ENCODE data around the gene MOB3B. TPM values are rescaled to one million over a fixed set of nuclear protein-coding genes. Genes with fewer than 3 reads are reported as not detected.

The MOB3B gene
- total and polyA plus RNA-seq, 10 of the 15 experiments (the other 5 are each of a cell fraction or from before 2014, with no cell fraction given): 0.44 to 2.7 (median 0.91) TPM

- TF ChIP-seq RUNX3 (IDR thresholded peaks at IDR 0.05; ENCODE audit: low read length) (no peak), MXI1 (IDR thresholded peaks at IDR 0.05; ENCODE audit: low read depth, low read length) (no peak), CHD4 (IDR thresholded peaks at IDR 0.05) (no peak)
Observed at GRCh38 chr9:27428551-27428950, 101.1 kb downstream of the MOB3B start (continued).

GRCh38 chr9:27427272-27427643 is 102.4 kb downstream of the MOB3B start:
- no peak for FAIRE-seq
- no peaks in the 10 kb centered on the region for H3K9me3 ChIP-seq (replicated peaks; ENCODE audit: control insufficient read depth, insufficient read depth, low read length)
- no peak overlapping the region for H2AFZ ChIP-seq (ENCODE audit: control insufficient read depth, low read depth, low read length)
- POLR2A ChIA-PET: interaction anchor here (0.9 kb wide), 1 partner anchor 13 kb away, joined by 3 read pairs; no protein-coding TSS in a partner anchor
- no peak for ATAC-seq
- DNase-seq (ENCODE audit: low read depth, low spot score): no peak
- H3K9ac ChIP-seq (ENCODE audit: control insufficient read depth, insufficient read depth, low read length): no peak overlapping the region
- no peaks in the 10 kb centered on the region for H3K27me3 ChIP-seq (replicated peaks in 1 of 2; ENCODE audit: control insufficient read depth in 2 of 2, insufficient read depth in 2 of 2, low read length in 1 of 2)
- BruUV-seq (replicated peaks): no TSS peak
- 38% methylated on average over 3 of the region's 3 CpGs for WGBS (ENCODE audit: insufficient coverage, insufficient replicate concordance, low lambda C conversion rate, missing lambda C conversion rate)
- no peaks in the 10 kb centered on the region for H4K20me1 ChIP-seq (ENCODE audit: control insufficient read depth, insufficient read depth)
- H3K27ac ChIP-seq (ENCODE audit: control insufficient read depth, insufficient read depth): no peak overlapping the region
- RAD21 ChIA-PET (ENCODE audit: unreplicated experiment): interaction anchor here (1.2 kb wide), 1 partner anchor 33 kb away, joined by 3 read pairs; no protein-coding TSS in a partner anchor
- no peaks in the 10 kb centered on the region for H3K36me3 ChIP-seq (ENCODE audit: control insufficient read depth in 2 of 2, insufficient read depth in 2 of 2, low read length in 1 of 2)
- no peak overlapping the region for H3K4me3 ChIP-seq
- SMC1A ChIA-PET (ENCODE audit: uncharacterized antibody, unreplicated experiment): no interaction called here
- intact Hi-C loops (cut with micrococcal nuclease; ENCODE audit: unreplicated experiment) (no loop called here), in situ Hi-C loops (cut with MboI) (no loop called here)
- H3K4me1 ChIP-seq (ENCODE audit: control insufficient read depth, insufficient read depth, low read length): no peaks in the 10 kb centered on the region
- H3K79me2 ChIP-seq (ENCODE audit: control insufficient read depth, insufficient read depth, low read length): no peaks in the 10 kb centered on the region
- TF ChIP-seq SRF (IDR thresholded peaks at IDR 0.05; ENCODE audit: low read depth in 2 of 2, low read length in 2 of 2): no peak
- no peak for TF ChIP-seq SIX5 (IDR thresholded peaks at IDR 0.05; ENCODE audit: low read depth, low read length, severe bottlenecking)
- TF ChIP-seq SIN3A (IDR thresholded peaks at IDR 0.05; ENCODE audit: low read depth, low read length): no peak
- TF ChIP-seq MXI1 (IDR thresholded peaks at IDR 0.05; ENCODE audit: low read depth, low read length): no peak
- no peak for TF ChIP-seq PKNOX1 (IDR thresholded peaks at IDR 0.05)
- TF ChIP-seq TCF12 (IDR thresholded peaks at IDR 0.05; ENCODE audit: low read depth, low read length): no peak
- no peak for TF ChIP-seq SP1 (IDR thresholded peaks at IDR 0.05; ENCODE audit: low read depth, low read length)
- no peak for TF ChIP-seq SPI1 (IDR thresholded peaks at IDR 0.05; ENCODE audit: borderline replicate concordance, insufficient read depth, low read depth, low read length)
- TF ChIP-seq ZBTB4 (CRISPR knock-in tag; IDR thresholded peaks at IDR 0.05): no peak
- no peak for TF ChIP-seq ZNF687 (IDR thresholded peaks at IDR 0.05)
- TF ChIP-seq ATF3 (IDR thresholded peaks at IDR 0.05; ENCODE audit: borderline replicate concordance, extremely low read depth, low read depth, low read length): no peak
- TF ChIP-seq ZSCAN29 (IDR thresholded peaks at IDR 0.05): no peak
- no peak for TF ChIP-seq JUNB (IDR thresholded peaks at IDR 0.05)
- no peak overlapping the region for H3K4me2 ChIP-seq (ENCODE audit: control insufficient read depth, insufficient read depth)
- CTCF ChIA-PET: no interaction called here

Measured in GM12878 (cell line).